Right lobe of liver (tissue), 6 donors: Measurements from ENCODE around the gene UBE2J2. TPM values are rescaled to one million over a fixed set of nuclear protein-coding genes. Genes with fewer than 3 reads are reported as not detected.

Source experiments
- ATAC-seq, 4 donors: fragments of 200-7000 bp; cut with Tn5 transposase; one replicate each; pipeline ENCODE4 v1.9.1; 2020; ENCODE audit warnings: mild to moderate bottlenecking in 4 of 4, moderate library complexity in 4 of 4
- DNase-seq, 3 donors: peaks; one replicate each; pipeline ENCODE4 v3.0.0-alpha.2; 2020
- H3K27ac ChIP-seq, 3 donors: fragments of 200-600 bp; one replicate each; pipeline ENCODE4 v1.8.0; 2022
- H3K27me3 ChIP-seq, 2 donors: fragments of 200-600 bp; one replicate each; pipeline ENCODE4 v1.8.0; 2022
- H3K36me3 ChIP-seq, 4 donors: fragments of 200-600 bp; sonication (generic) in 1 of 4; one replicate each; pipeline versions ENCODE4 v1.5.1 to v1.8.0; 2017 to 2022; ENCODE audit warnings: control low read depth in 1 of 4
- H3K4me1 ChIP-seq, 4 donors: fragments of 200-600 bp; sonication (generic) in 1 of 4; one replicate each; pipeline versions ENCODE4 v1.5.1 to v1.8.0; 2017 to 2022; ENCODE audit warnings: control low read depth in 1 of 4
- H3K4me3 ChIP-seq, 3 donors: fragments of 200-600 bp; one replicate each; pipeline ENCODE4 v1.8.0; 2022
- H3K9me3 ChIP-seq, 4 donors: fragments of 200-600 bp; sonication (generic) in 1 of 4; one replicate each; pipeline versions ENCODE4 v1.5.1 to v1.8.0; 2017 to 2022; ENCODE audit warnings: control low read depth in 1 of 4
- CTCF ChIP-seq, 4 donors: fragments of 200-600 bp in 3 of 4; fragments of 450-650 bp in 1 of 4; IDR thresholded peaks; one replicate each; pipeline versions ENCODE4 v1.5.1 to v1.8.0; 2016 to 2022; ENCODE audit warnings: antibody characterized with exemption in 4 of 4, mild to moderate bottlenecking in 2 of 4
- POLR2A ChIP-seq: fragments of 450-650 bp; IDR thresholded peaks from one replicate; pipeline ENCODE4 v1.6.1; 2017; ENCODE audit warnings: antibody characterized with exemption, mild to moderate bottlenecking
- WGBS: methylation state at CpG from one replicate; pipeline ENCODE4 v1.1.6; 2018; ENCODE audit warnings: low coverage, low lambda C conversion rate; ENCODE audit not compliant: insufficient coverage; ENCODE audit errors: missing lambda C conversion rate; 5-methylcytosine and 5-hydroxymethylcytosine counted together
- intact Hi-C, 2 donors: fragments of 100-400 bp; cut with DNase I; formaldehyde crosslinking; loops; one replicate each; pipeline versions ENCODE4 v1.11.2 to v1.14.1; 2022
- total RNA-seq, 6 experiments: library from RNA; depleted of rRNA in 2 of 6; stranded (reverse); fragments of >200 nt in 2 of 6; fragmentation: NEBNext Ultra II Directional in 3 of 6; extraction: Animal tissue kit (Norgen Biotek cat#: 25700) in 3 of 6; gene quantifications; one replicate each; pipeline versions ENCODE4 v1.1.0 to v1.2.4, GENCODE V29; 2016 to 2023
- donor health status: DM: no; HTN: yes; CAD: no.
- donor health status: DM: no; HTN: no; CAD: no.
- donor health status: DM: no; HTN: no; CAD: no.
- donor health status: DM: no; HTN: yes; CAD: no.
- donor health status: DM: no; HTN: yes; CAD: no.

Gene UBE2J2
- total RNA-seq, 6 experiments from 2014 or later: 25.5 to 30.6 (median 26.9) TPM

DNA sequence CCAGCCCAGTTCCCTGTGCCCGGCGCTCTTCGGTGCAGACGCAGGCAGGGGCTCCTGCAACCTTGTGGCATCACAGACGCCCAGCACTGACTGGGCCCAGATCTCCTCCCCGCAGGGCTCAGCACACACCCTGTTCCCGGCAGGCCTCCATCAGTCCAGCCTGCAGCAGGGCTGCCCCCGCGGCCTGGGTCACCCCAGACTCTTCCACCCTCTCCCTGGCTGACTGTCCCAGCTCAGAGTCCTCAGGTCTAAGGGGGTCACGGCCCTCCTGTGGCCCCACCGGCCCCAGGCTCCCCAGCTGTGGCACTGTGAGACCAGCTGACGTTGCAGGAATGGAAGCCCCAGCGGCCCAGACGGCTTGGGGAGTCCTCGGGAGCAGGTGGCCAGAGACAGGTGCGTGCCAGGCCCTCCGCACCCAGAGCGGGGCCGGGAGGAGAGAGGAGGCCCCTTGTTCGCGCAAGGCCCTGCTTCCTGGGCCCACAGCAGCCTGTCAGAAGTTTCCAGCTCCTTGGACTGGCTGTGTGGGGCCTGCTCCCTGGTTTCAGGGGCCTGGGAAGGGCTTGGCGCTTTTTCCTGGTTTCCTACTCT, 37.4 kb downstream of the UBE2J2 start:
- Histone ChIP-seq H3K9me3 (no peaks in the 10 kb centered on the region), H3K4me3 (no peak overlapping the region), H3K36me3 (no peaks in the 10 kb centered on the region), H3K4me1 (peaks cover 0 to 34% (median 0%) of the 10 kb centered on the region in 4 donors), H3K27ac (no peak overlapping the region), H3K27me3 (no peaks in the 10 kb centered on the region)
- intact Hi-C loops: no loop called here
- DNase-seq (no peak), ATAC-seq (no peak)
- WGBS: 80% methylated on average over 1 of the region's 22 CpGs
- TF ChIP-seq POLR2A (no peak), CTCF (IDR thresholded peaks at IDR 0.05) (no peak)

DNA sequence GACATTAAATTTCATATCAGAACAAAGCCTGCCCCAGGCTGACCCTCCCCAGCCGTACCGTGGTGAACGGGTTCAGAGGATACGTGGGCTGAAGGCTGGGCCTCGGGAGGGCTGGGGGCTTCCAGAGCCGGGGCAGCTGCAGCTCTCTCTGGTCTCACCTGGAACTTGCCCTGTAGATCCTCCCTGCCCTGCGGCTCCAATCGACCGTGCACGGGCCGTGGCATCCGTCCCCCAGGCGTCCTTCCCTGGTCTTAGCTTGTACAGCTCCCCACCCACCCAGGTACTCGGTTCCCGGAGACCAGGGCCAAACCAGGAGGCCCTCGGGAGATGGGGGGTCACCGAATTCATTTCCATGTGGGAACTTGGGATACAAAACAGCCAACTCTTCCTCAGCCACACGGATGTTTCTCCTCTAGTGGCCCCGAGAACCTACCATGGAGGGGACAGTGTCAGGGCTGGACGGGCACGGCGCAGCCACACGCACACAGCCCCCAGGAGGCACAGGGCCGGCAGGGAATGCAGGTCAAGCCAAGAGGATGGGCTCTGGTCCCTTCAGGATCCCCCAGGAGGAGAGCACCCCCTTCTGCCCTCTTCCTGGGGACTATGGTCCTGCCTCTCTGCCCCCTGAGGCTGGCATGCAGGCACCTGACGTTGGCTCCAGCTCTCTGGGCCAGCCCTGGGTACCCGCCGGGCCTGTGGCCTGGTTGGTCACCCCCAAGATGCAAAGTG, 38.5 kb downstream of the UBE2J2 start:
- Histone ChIP-seq H3K36me3 (no peaks in the 10 kb centered on the region), H3K4me1 (peaks cover 0 to 42% (median 3%) of the 10 kb centered on the region in 4 donors), H3K27me3 (no peaks in the 10 kb centered on the region), H3K4me3 (no peak overlapping the region), H3K27ac (no peak overlapping the region), H3K9me3 (no peaks in the 10 kb centered on the region)
- TF ChIP-seq POLR2A: no peak
- TF ChIP-seq CTCF (IDR thresholded peaks at IDR 0.05): no peak
- DNase-seq (no peak), ATAC-seq (no peak)
- intact Hi-C loops: no loop called here
- WGBS: 63% methylated on average over 3 of the region's 27 CpGs

DNA sequence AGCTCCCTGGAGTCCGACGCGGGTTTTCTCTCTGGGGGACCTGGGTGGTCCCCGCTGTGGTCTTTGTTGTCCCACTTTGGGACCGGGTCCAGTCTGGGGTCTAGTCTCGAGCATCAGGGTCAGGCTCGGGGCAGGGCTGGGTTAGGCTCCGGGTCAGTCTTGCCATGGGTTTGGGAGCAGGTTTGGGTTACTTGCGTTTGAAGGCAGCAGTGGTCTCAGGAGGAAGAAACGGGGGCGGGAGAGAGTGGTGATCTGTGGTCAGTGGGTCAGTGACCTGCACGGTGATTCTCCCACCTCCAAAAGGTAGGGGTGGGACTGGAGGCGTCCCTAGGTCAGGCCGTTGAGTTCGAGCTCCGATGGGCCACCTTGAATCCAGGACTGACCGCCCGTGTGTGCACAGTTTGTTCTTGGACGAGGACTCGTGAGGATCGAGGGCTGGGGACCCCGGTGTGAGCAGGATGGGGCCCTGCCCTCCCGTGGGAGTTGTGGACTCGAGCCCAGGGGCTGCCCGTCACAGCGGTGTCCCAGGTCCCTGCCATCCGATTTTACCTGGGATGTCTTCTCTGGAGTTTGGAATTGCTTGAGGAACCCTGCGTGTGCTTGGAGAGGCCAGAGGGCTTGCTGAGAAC, 39.4 kb downstream of the UBE2J2 start:
- H3K27ac ChIP-seq: no peak overlapping the region
- ATAC-seq (no peak), DNase-seq (no peak)
- intact Hi-C loops: no loop called here
- 90% methylated on average over 2 of the region's 28 CpGs for WGBS
- H3K9me3 ChIP-seq: no peaks in the 10 kb centered on the region
- H3K4me1 ChIP-seq: peaks cover 0 to 39% (median 7%) of the 10 kb centered on the region in 4 donors
- no peaks in the 10 kb centered on the region for H3K27me3 ChIP-seq
- no peaks in the 10 kb centered on the region for H3K36me3 ChIP-seq
- TF ChIP-seq POLR2A (no peak), CTCF (IDR thresholded peaks at IDR 0.05) (no peak)
- no peak overlapping the region for H3K4me3 ChIP-seq

- TF ChIP-seq POLR2A (no peak), CTCF (IDR thresholded peaks at IDR 0.05) (no peak)
- Histone ChIP-seq H3K4me1 (peaks cover 0 to 37% (median 7%) of the 10 kb centered on the region in 4 donors), H3K9me3 (no peaks in the 10 kb centered on the region), H3K36me3 (peaks cover 0 to 6% (median under 1%) of the 10 kb centered on the region in 4 donors), H3K27ac (no peak overlapping the region), H3K4me3 (no peak overlapping the region), H3K27me3 (no peaks in the 10 kb centered on the region)
- ATAC-seq: no peak
- intact Hi-C loops: no loop called here
- WGBS: 94% methylated on average over 15 of the region's 15 CpGs
- DNase-seq: no peak
Measured at GRCh38 chr1:1233567-1233892, 40.1 kb downstream of the UBE2J2 start.
